NCI-H82 treated with DMSO at 0.1 percent for 48 hours (cell line): Measurements from ENCODE around the gene ADCK1.
"Not testable (repeated sequence)": the region's sequence is repeated elsewhere in the genome, so short reads cannot be mapped to it uniquely, and the experiment has no call there.

Experiments
- DNase-seq: peaks from one replicate; lab custom pipeline; 2025; ENCODE audit not compliant: unreplicated experiment; lab: John Stamatoyannopoulos, UW

The ADCK1 gene

DNA sequence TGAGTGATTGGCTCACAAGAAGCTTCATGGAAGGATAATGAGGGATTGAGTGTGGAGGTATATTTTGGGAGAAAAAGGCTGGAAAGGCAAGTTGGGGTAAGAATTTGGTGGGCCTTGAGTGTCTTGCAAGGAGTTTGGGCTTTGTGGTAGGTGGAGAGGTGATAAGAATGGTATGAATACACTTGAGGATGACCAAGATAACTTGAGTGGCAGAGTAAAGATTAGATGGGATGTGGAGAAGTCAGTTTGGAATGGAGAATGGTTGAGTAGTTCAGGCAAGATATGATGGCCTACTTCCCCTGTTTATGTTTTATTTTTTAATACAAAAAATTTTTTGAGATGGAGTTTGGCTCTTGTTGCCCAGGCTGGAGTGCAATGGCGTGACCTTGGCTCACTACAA lies 9.1 kb downstream of the ADCK1 start:
- DNase-seq, result no peak

DNA sequence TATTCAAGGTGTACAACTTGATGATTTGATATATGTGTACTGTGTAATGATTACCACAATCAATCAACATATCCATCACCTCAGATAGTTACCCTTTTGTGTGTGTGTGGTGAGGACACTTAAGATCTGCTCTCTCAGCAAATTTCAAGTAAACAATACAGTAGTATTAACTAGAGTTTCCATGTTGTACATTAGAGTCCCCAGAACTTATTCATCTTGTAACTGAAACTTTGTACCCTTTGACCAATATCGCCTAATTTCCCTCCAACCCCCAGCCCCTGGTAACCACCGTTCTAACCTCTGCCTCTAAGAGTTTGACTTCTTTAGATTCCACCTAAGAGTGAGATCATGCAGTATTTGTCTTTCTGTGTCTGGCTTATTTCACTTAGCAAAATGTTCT lies 12.1 kb downstream of the ADCK1 start:
- no peak for DNase-seq

DNA sequence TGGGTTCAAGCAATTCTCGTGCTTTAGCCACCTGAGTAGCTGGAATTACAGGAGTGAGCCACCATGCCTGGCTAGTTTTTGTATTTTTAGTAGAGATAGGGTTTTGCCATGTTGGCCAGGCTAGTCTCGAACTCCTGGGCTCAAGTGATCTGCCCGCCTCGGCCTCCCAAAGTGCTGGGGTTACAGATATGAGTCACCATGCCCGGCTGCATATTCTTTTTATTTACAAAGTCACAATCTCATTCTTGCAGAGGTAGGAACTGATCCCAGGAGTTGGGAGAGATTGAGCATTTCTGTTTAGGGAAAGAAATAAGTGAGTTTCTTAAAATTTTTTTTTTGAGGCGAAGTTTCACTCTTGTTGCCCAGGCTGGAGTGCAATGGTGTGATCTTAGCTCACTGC lies 12.8 kb downstream of the ADCK1 start:
- DNase-seq, result not testable (repeated sequence)

DNA sequence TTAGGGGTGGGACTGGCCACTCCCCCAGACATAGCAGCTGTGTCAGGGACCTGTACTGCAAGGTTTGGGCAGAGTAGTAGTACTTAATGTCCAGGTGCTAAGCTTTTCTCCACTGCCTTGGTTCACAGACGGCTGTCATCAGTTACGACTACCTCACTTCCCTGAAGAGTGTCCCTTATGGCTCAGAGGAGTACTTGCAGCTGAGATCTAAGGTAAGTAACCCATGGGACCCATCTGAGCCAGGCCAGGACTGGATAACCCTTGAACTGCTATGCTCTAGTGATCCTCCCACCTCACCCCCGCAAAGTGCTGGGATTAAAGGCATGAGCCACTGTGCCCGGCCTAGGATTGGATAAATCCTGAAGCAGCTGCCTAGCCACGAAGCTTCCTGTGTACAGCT lies 22.4 kb downstream of the ADCK1 start:
- no peak for DNase-seq

DNA sequence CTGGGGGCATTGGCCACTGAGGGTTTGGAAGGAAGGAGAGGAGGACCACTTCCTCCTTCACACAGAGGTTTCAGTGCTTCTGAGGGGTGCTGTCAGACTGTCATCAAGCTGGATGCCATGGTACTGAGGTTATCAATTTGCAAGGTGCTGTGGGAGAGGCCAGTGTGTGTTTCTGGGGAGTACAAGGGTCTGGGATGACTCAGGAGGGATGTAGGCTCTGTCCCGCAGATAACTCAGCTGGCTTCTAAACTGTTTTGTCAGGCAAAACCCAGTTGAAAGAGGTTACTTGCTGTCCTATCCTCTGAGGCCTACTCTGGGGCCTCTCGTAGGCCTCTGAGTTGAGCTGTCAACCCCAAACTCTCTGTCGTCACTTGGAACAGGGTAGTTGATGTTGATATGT lies 22.8 kb downstream of the ADCK1 start:
- DNase-seq, result no peak

DNA sequence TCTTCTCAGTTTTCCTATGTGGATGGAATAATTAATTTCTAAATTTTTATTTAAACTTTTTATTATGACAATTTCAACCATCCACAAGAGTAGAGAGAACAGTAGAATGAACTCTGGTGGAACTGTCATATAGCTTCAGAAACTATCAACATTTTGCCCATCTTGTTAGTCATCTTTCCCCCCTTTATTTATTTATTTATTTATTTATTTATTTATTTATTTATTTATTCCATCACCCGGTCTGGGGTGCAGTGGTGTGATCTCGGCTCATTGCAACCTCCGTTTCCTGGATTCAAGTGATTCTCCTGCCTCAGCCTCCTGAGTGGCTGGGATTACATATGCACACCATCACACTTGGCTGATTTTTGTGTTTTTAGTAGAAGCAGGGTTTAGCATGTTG lies 23.5 kb downstream of the ADCK1 start:
- no peak for DNase-seq

DNA sequence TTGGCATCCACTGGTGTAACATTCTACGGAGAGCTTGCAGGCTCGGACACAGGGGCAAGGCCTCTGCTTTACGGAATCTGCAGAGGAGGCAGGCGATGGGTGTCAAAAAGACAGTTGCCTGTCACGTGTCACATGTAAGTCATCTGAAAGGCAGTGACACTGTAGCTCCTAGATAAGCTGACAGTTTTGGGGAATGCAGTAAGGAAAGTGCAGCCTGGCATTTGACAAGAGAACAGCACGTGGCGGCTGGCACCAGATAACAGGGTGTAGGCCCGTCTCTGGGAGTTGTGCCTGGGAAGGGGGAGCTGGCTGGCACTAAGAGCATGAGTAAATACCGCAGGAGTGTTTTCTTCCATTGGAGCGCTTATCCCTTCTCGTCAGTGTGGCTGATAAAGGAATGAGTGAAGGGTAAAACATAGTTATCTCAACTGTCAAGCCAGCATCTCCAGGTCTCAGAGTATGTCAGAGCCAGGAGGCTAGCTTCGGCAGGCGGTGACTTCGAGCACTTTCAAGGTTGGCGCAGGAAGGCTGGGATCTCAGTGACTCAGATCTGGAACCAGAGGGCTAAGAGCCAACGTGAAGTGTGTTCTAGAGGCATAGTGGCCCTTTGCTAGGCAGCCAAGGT lies 26.1 kb downstream of the ADCK1 start:
- no peak for DNase-seq

DNA sequence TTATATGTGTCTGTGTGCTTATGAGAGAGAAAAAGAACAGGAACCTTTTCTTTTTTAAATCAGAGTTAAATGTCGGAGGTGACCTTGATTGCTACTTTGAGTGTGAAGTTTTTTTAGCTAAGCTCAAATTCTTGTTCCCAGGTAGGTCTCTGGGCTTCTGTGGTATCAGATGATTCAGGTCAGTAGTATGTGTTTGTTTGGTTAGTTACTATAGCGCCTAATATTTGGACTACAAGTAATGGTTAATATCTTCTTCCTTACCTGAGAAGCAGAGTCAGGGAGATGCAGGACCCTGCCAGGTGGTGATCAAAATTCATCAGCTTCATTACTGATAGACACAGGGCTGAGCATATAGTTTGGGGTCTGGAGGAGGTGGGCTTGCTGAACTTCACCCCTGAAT lies 30.8 kb downstream of the ADCK1 start:
- DNase-seq, result no peak

DNA sequence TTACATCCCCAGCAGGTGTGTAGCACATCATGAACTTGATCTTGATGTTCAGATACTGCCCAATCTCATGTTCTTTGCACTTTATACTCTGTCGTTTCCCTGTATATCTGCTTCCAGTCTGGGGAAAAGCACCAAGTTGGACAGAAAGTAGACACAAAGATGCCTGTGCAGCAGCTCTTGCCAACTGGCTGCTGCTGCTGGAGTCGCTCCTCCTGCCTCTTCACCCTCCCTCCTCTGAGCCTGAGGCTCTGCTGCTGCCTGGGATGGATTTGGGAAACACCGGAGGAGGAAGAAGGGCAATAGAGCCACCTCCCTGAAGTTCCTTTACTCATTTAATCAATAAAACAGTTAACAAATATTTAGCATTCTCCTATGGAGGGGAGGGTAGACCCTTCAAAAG lies 32.4 kb downstream of the ADCK1 start:
- DNase-seq, result no peak

DNA sequence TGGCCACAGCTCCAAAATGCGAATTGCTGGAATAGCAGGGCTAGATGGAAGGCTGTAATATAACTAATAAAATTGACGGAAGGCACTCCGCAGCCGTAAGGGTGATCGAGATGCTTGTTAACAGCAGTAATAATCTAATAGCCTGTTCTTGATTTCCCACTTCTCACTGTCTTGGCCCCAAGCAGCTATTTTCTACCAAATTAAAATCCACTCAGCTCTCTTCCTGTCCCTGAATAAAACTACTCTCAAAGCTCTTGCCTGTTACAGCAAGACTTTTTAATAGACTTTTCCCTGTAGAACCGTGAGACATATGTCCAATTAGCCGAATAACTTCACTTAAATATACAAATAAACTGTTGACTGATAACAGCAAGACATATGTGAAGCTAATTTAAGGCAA lies 38.0 kb downstream of the ADCK1 start:
- DNase-seq, result no peak

DNA sequence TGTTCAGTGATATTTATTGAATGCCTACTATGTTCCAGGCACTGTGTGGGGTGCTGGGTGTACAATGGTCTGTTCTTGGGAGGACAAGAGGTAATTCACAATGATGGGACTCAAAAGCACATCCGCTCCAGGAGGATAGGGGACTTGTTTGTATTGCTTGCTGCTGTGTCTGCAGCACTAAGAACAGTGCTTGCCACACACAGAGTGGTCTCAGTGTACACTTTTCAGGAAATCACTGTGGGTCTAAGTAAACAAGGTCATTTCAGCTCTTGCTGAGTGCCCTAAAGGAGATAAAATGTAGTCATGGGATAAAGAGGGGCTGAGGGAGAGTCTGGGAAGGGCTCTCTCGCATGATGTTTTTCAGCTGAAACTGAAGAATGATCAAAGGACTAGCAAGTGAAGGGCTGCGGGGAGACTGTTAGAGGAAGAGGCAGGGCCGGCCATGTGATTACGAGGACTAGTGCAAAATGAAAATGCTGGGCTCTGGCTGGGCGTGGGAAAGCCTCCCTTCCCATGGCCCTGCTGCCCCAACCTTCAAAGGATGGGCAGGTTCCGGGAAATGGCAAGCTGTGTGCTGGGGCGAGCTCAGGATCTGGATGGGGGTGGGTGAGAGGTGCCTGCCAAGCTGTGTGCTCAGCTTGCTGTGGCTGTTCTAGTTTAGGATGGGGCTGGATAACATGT lies 39.1 kb downstream of the ADCK1 start:
- DNase-seq, result no peak

DNA sequence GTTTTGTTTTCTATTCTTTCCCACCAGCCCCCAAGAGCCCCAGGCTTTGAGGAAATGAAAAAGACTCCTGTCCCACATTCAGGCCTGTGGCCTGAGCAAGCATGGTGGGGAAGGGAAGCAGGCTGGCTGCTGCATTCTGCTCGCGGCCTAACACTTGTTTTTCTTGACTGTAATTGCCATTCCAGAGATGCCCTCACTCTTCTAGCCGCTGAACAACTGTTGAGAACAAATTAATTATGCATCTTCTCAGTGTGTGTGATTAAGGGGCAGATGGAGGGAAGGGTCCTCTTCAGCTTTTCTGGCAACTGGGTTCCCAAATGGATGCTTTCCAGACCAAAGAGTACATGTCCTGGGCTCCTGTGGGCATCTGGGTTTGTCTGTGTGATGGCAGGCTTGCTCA lies 43.3 kb downstream of the ADCK1 start:
- DNase-seq, result no peak

DNA sequence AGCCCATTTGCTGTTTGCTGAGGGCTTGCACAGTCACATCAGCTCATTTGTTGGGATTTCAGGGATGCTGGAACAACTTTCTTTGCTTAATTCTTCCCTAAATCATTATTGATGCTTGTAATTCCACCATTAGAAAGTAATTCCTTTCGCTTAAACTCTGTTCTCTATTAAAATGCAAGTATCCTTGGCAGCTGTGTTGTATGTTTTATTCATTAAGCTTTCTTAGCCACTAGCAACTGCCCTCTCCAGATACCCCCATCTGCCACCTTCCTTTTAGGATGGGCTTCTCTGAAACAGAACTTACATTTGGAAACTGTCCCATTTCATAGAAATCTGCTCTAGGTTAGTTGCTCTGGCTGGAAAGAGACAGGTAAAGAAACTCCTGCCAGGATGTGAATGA lies 43.7 kb downstream of the ADCK1 start:
- DNase-seq, result no peak

DNA sequence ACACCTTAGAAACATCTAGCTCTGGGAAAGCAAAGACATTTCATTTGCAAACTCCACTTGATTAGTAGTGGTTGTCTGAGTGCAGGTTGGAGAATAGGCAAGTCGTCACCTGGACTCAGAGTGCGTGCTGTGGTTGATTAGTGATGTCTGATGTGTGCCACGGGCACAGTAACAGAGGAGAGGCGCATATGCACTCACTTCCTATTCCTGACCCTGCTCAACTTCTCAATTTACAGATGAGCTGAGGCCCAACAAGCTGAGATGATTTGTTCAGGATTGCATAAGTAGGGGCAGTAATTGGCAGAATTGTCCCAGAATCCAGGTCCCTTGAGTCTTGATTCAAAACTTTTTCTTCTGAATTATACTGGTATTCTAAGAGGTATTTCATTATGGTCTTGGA lies 44.9 kb downstream of the ADCK1 start:
- DNase-seq, result no peak

DNA sequence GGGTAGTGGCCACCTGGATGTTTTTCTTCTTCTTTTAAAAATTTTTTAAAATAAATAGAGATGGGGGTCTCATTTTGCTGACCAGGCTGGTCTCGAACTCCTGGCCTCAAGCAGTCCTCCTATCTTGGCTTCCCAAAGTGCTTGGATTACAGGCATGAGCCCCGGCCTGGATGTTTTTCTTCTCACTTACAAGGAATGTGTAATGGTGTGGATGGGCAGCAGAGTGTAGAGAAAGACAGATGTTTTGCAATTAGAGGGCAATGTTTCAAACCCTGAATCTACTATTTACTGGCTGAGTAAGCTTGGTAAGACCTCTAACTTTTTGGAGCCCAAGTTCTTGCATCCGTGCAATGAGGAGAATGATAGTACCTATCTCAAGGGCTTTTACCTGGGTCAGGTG lies 48.1 kb downstream of the ADCK1 start:
- DNase-seq, result no peak

DNA sequence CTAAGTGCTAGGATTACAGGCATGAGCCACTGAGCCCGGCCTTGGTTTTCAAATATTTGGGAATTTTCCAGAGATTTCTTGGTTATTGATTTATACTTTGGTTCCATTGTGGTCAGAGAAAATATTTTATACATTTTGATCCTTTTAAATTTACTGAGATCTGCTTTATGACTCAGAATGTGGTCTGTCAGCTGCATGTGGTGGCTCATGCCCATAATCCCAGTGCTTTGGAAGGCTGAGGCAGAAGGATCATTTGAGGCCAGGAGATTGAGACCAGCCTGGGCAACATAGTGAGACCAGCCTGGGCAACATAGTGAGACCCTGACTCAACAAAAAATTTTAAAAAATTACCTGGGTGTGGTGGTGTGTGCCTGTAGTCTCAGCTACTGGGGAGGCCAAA lies 49.8 kb downstream of the ADCK1 start:
- DNase-seq, result no peak

DNA sequence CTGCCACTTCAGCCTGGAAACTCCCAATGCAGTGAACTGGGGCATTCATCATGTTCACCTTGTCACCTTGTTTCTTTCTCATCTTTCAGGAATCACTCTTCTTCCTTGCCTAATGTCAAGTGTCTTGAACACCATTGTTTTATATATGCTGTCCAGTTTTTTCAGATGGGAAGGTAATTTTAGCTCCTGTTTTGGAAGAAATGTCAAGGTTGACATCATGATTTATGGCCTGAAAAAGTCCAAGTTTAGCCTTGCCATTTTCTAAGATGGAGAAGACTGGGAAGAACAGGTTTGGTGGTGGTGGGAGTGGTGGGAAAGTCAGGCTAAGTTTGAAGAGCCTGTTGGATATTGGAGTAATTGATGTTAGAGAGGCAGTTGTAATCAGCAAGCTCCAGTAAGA lies 54.0 kb downstream of the ADCK1 start:
- DNase-seq, result no peak

DNA sequence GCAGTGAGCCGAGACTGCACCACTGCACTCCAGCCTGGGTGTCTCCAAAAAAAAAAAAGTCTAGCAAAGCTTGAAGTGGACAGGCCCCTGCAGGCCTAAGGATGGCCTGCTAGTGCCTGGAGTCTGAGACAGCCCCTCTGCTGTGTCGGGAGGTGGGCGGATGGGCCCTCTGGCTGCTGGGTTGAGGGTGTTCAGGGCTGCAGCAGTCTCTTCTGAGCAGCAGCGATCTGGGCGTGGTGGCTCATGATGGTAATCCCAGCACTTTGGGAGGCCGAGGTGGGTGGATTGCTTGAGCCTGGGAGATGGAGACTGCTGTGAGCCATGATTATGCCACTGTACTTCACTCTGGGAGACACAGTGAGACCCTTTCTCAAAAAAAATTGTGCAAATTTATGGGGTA lies 57.0 kb downstream of the ADCK1 start:
- no peak for DNase-seq

DNA sequence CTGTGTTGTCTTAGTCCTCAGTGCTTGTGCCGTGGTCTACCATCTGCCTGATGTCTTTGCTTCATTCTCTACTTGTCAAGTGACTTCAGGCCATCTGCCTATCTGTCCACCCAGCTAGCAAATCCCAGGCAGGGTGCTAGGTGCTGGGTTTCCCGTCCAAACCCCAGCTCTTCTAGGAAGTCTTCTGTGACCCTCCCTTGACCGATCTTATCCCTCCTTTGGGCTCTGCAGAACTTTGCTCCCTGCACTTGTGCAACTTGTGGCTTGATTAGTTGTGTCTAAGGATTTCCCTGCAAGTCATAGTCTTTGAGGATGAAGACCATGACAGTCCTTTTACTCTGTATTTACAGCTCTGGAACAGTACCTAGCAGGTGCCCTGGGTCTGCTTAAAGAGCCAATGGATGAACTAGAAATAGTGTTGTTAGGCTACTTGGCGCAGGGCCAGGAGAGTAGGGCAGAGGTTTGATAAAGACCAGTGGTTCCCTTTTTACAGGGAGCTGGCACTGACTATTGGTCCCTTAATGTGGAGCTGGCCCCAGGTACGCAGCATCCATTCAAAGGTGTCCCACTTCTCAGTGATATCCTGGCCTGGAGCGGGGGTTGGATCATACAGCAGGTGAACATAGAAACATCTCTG lies 60.1 kb downstream of the ADCK1 start:
- DNase-seq, result no peak

DNA sequence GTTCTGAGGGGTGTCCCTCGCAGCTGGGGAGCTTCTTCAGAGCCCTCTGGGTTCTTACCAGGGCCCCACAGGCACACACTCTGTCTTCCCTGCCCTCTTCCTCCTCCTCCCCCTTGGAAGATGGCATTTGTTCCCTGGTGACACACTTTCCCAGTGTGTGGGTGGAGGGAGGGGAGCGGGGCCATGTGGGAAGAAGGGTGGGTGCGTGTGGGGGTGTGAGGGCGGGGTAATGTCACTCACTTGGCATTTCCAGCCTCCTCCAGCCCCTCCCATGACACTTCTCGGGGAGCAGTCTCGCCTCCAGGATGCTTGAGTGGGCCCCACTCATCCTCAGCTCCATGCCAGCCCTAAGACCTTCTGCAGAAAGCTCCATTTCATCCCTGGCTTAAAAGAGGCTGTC lies 61.3 kb downstream of the ADCK1 start:
- no peak for DNase-seq

DNA sequence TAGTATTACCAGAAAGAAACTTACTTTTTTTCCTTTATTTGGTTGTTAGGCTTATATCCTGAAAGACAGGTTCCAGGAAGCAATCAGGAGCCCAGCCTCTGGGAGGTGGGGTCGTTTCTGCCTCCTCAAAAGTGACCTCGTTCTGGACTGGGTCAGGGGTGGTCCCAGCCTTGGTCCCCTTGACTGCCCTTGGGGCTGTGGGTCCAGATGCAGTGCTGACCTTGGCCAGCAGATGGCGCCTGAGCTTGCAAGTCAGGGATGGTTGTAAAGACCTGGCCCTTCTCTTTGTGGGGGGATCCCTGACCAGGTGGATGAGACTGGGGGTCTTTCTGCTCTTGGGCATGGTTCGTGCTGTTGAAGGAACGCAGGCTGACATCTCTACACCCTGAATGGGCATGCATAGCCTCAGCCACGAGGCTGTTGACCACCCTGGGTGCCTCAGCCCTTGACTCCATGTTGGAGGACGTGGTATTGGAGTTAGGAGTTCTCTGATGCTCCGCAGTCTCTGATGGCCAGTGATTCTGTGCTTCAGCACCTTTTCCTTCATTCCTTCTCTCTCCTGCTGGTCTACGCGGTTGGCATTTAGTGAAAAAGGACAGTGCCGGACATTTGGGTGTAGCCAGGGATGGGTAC lies 62.4 kb downstream of the ADCK1 start:
- DNase-seq, result no peak

DNA sequence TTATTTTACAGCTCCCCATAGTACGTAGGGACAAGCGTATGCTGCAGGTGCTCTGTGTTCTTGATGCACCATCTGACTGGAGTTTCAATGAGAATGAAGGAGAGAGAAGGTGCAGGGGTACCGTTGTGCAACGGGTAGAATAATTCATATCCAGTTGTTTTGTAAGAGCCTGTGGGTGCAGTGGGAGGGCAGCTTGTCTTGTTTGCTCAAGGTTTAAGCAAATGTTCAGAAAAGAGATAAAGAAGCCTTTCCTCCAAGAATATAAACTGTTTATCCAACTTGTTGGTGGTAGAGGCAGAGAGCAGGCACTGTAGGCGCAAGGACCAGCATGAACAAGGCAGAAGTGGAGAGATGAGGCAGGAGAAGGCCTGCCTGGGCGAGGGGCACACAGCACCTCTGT lies 64.2 kb downstream of the ADCK1 start:
- no peak for DNase-seq
